GM12892 (cell line): Measurements from ENCODE around the gene PTEN.

Experiments used
- POLR2A ChIP-seq: IDR thresholded peaks from 2 replicates; pipeline ENCODE4 v1.6.1; 2011; ENCODE audit warnings: low read depth, low read length, control low read depth
- POLR2AphosphoS5 ChIP-seq: IDR thresholded peaks from 2 replicates; pipeline ENCODE4 v1.6.1; 2011; ENCODE audit warnings: low read depth, low read length, control low read depth

DNA sequence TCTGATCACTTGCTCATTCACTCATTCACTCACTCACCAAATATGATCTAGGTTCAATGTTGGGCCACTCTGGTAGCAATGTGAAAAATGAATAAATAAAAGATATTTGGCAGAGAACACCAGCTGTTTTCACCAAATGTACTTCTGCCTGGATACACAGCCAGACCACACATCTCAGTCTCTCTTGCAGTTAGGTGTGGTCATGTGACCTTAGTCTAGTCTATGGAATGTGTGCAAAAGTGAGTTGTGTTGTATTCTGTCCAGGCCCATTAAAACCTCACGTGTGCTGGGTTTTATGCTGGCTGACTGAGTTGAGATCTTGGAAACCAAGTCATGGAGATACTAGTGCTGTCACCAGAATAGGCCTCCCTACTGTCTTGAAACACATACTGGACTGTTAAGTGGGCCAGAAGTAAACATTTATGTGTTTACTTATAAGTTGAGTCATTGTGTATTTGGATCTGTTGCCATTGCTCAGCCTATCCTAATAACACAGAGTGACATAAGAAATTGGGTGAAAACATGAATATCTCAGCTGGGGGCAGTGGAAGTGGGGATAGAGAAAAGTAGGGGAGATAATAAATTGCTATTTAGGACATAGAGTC, 145.5 kb downstream of the PTEN start:
- TF ChIP-seq POLR2AphosphoS5 (no peak), POLR2A (no peak)
